Measurements from ENCODE around the gene GNG7.

- TF ChIP-seq, protein P1, sequence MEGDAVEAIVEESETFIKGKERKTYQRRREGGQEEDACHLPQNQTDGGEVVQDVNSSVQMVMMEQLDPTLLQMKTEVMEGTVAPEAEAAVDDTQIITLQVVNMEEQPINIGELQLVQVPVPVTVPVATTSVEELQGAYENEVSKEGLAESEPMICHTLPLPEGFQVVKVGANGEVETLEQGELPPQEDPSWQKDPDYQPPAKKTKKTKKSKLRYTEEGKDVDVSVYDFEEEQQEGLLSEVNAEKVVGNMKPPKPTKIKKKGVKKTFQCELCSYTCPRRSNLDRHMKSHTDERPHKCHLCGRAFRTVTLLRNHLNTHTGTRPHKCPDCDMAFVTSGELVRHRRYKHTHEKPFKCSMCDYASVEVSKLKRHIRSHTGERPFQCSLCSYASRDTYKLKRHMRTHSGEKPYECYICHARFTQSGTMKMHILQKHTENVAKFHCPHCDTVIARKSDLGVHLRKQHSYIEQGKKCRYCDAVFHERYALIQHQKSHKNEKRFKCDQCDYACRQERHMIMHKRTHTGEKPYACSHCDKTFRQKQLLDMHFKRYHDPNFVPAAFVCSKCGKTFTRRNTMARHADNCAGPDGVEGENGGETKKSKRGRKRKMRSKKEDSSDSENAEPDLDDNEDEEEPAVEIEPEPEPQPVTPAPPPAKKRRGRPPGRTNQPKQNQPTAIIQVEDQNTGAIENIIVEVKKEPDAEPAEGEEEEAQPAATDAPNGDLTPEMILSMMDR (IDR thresholded peaks at IDR 0.05): no peak
- no peak for TF ChIP-seq POLR2A (IDR thresholded peaks at IDR 0.05)
These were observed 28.9 kb upstream of the GNG7 start for GRCh38 chr19:2731181-2731995.

Data from right lobe of liver (tissue), 4 donors.